Panc1 (cell line): ENCODE measurements around the gene CAMKK1. TPM values are rescaled to one million over a fixed set of nuclear protein-coding genes. Genes with fewer than 3 reads are reported as not detected.
"Not testable (repeated sequence)": the region's sequence is repeated elsewhere in the genome, so short reads cannot be mapped to it uniquely, and the experiment has no call there.

Experiments
- ATAC-seq: fragments of 200-7000 bp; cut with Tn5 transposase; 2 replicates; pipeline ENCODE4 v1.9.1; 2020; ENCODE audit warnings: mild to moderate bottlenecking, moderate library complexity
- BruUV-seq: library from RNA; stranded (reverse); fragments of 400-500 nt; replicated peaks from 2 replicates; lab custom pipeline; 2021; lab: Mats Ljungman, UMichigan
- CTCF ChIA-PET: fragments of 300-600 bp; sonication (Branson Sonifier 250); formaldehyde crosslinking; loops from one replicate; lab custom pipeline; 2022; ENCODE audit warnings: antibody characterized with exemption; lab: Charles Lee
- POLR2A ChIA-PET: fragments of 300-600 bp; sonication (Branson Sonifier 250); formaldehyde crosslinking; loops from one replicate; lab custom pipeline; 2022; ENCODE audit warnings: antibody characterized with exemption; lab: Charles Lee
- DNase-seq: peaks from one replicate; pipeline ENCODE4 v3.0.0-alpha.2; 2010; ENCODE audit warnings: low read depth, low spot score
- H3K27ac ChIP-seq: 2 replicates; pipeline ENCODE4 v1.5.1; 2011; ENCODE audit warnings: mild to moderate bottlenecking, low read length, inconsistent platforms
- H3K27me3 ChIP-seq: fragments of 200-500 bp; sonication (Bioruptor generic); 2 replicates; pipeline ENCODE4 v1.6.0; 2014; ENCODE audit warnings: low read length, inconsistent platforms; ENCODE audit not compliant: control insufficient read depth, insufficient read depth
- H3K36me3 ChIP-seq: fragments of 200-500 bp; sonication (Bioruptor generic); 2 replicates; pipeline ENCODE4 v1.5.1; 2014; ENCODE audit warnings: inconsistent platforms, mild to moderate bottlenecking, low read length, moderate library complexity; ENCODE audit not compliant: control insufficient read depth, insufficient read depth
- H3K4me1 ChIP-seq: 2 replicates; pipeline ENCODE4 v1.5.1; 2011; ENCODE audit warnings: inconsistent platforms, mild to moderate bottlenecking, low read length, moderate library complexity; ENCODE audit not compliant: control insufficient read depth, insufficient read depth
- H3K4me3 ChIP-seq, 2 experiments: 2 replicates each; pipeline ENCODE4 v1.5.1; 2011 to 2012; ENCODE audit warnings: low read depth in 2 of 2, low read length in 2 of 2, mild to moderate bottlenecking in 2 of 2, inconsistent platforms in 1 of 2, moderate library complexity in 1 of 2
- H3K9me3 ChIP-seq: fragments of 200-500 bp; sonication (Bioruptor generic); 2 replicates; pipeline ENCODE4 v1.5.1; 2014; ENCODE audit warnings: low read depth, mild to moderate bottlenecking, inconsistent platforms, low read length, moderate library complexity; ENCODE audit not compliant: control insufficient read depth, insufficient read depth
- POLR2AphosphoS5 ChIP-seq: IDR thresholded peaks from 2 replicates; pipeline ENCODE4 v1.6.1; 2012; ENCODE audit warnings: mild to moderate bottlenecking, low read depth, low read length, moderate library complexity
- SIN3A ChIP-seq: IDR thresholded peaks from 2 replicates; pipeline ENCODE4 v1.6.1; 2012; ENCODE audit warnings: low read depth, mild to moderate bottlenecking, low read length, moderate library complexity, borderline replicate concordance; ENCODE audit not compliant: insufficient read depth
- TCF7L2 ChIP-seq: IDR thresholded peaks from 2 replicates; pipeline ENCODE4 v1.6.1; 2011; ENCODE audit warnings: mild to moderate bottlenecking, low read depth, low read length, inconsistent platforms
- in situ Hi-C: cut with HindIII; loops from 2 replicates; pipeline ENCODE4 v1.10.0; 2016; ENCODE audit warnings: low sequenced_read_pairs, low pct_unique_long_range_greater_than_20kb
- intact Hi-C: fragments of 100-400 bp; cut with micrococcal nuclease; formaldehyde crosslinking; loops from one replicate; pipeline ENCODE4 v1.10.0; 2022; ENCODE audit not compliant: unreplicated experiment
- total RNA-seq: library from RNA; stranded (reverse); gene quantifications from one replicate; pipeline ENCODE4 v1.2.1, GENCODE V29; 2021; ENCODE audit not compliant: unreplicated experiment
- TF ChIP-seq, protein P1 (sequence below): fragments of 450-650 bp; IDR thresholded peaks from 2 replicates; pipeline ENCODE4 v1.5.1; 2017; ENCODE audit warnings: mild to moderate bottlenecking
- TF ChIP-seq, protein P2 (sequence below), 2 experiments: IDR thresholded peaks; 2 replicates each; pipeline ENCODE4 v1.6.1; 2011 to 2012; ENCODE audit warnings: low read depth in 2 of 2, control low read depth in 1 of 2, low read length in 1 of 2, mild to moderate bottlenecking in 1 of 2, moderate library complexity in 1 of 2; ENCODE audit not compliant: insufficient read depth in 1 of 2

Gene CAMKK1
- total RNA-seq, 1 experiment from 2014 or later, result 6.7 TPM

DNA sequence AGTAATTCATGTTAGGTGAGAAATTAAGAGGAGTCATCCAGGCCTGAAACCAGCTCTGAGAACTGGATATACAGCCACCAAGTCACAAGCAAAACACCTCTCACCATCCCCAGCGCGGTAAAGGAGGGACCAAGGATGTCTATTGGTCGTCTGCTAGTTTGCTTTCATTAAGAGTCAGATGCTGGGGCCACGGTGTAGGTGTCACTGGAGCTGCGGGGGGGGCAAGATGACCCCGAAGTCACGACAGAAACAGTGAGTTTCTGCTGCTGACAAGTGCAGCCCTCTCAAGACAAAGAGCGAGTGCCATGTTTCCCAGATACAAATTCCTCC, 47.6 kb downstream of the CAMKK1 start:
- no peak for DNase-seq
- TF ChIP-seq SIN3A (no peak), TCF7L2 (no peak), POLR2AphosphoS5 (no peak)
- TF ChIP-seq, protein P1, sequence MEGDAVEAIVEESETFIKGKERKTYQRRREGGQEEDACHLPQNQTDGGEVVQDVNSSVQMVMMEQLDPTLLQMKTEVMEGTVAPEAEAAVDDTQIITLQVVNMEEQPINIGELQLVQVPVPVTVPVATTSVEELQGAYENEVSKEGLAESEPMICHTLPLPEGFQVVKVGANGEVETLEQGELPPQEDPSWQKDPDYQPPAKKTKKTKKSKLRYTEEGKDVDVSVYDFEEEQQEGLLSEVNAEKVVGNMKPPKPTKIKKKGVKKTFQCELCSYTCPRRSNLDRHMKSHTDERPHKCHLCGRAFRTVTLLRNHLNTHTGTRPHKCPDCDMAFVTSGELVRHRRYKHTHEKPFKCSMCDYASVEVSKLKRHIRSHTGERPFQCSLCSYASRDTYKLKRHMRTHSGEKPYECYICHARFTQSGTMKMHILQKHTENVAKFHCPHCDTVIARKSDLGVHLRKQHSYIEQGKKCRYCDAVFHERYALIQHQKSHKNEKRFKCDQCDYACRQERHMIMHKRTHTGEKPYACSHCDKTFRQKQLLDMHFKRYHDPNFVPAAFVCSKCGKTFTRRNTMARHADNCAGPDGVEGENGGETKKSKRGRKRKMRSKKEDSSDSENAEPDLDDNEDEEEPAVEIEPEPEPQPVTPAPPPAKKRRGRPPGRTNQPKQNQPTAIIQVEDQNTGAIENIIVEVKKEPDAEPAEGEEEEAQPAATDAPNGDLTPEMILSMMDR, result no peak
- TF ChIP-seq, protein P2, sequence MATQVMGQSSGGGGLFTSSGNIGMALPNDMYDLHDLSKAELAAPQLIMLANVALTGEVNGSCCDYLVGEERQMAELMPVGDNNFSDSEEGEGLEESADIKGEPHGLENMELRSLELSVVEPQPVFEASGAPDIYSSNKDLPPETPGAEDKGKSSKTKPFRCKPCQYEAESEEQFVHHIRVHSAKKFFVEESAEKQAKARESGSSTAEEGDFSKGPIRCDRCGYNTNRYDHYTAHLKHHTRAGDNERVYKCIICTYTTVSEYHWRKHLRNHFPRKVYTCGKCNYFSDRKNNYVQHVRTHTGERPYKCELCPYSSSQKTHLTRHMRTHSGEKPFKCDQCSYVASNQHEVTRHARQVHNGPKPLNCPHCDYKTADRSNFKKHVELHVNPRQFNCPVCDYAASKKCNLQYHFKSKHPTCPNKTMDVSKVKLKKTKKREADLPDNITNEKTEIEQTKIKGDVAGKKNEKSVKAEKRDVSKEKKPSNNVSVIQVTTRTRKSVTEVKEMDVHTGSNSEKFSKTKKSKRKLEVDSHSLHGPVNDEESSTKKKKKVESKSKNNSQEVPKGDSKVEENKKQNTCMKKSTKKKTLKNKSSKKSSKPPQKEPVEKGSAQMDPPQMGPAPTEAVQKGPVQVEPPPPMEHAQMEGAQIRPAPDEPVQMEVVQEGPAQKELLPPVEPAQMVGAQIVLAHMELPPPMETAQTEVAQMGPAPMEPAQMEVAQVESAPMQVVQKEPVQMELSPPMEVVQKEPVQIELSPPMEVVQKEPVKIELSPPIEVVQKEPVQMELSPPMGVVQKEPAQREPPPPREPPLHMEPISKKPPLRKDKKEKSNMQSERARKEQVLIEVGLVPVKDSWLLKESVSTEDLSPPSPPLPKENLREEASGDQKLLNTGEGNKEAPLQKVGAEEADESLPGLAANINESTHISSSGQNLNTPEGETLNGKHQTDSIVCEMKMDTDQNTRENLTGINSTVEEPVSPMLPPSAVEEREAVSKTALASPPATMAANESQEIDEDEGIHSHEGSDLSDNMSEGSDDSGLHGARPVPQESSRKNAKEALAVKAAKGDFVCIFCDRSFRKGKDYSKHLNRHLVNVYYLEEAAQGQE (IDR thresholded peaks at IDR 0.05; ENCODE audit: insufficient read depth in 1 of 2, low read depth in 2 of 2, low read length in 1 of 2), result no peak
- Histone ChIP-seq H3K4me1 (peaks cover 8% of the 10 kb centered on the region), H3K27me3 (no peaks in the 10 kb centered on the region), H3K27ac (peak overlapping the region; percentile 70), H3K36me3 (peaks cover 3% of the 10 kb centered on the region; the same call in 1 of the 2 replicates), H3K9me3 (no peaks in the 10 kb centered on the region), H3K4me3 (peak overlapping the region; percentile 69 to 73)
- in situ Hi-C loops (no loop called here), intact Hi-C loops (no loop called here)
- BruUV-seq, result TSS peak; percentile 80
- ChIA-PET POLR2A (no interaction called here), CTCF (interaction anchor here (1.5 kb wide), 1 partner anchor 113 kb away, joined by 5 read pairs; no protein-coding TSS in a partner anchor)
- no peak; the same call in 1 of the 2 replicates for ATAC-seq

DNA sequence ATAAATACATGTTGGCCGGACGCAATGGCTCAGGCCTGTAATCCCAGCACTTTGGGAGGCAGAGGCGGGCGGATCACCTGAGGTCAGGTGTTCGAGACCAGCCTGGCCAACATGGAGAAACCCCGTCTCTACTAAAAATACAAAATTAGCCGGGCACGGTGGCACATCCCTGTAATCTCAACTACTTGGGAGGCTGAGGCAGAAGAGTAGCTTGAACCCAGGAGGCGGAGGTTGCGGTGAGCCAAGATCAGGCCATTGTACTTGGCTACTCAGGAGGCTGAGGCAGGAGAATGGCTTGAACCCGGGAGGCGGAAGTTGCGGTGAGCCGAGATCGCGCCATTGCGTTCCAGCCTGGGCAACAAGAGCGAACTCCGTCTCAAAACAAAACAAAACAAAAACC, 48.3 kb downstream of the CAMKK1 start:
- H3K36me3 ChIP-seq, POLR2A ChIA-PET, ATAC-seq, BruUV-seq, H3K9me3 ChIP-seq, intact Hi-C loops, H3K4me1 ChIP-seq, H3K27me3 ChIP-seq, H3K27ac ChIP-seq, in situ Hi-C loops, DNase-seq, CTCF ChIA-PET: not testable (repeated sequence)
- H3K4me3 ChIP-seq, result peak overlapping the region in 1 of 2 experiments; percentile 69; a peak in 2 of 4 replicates

DNA sequence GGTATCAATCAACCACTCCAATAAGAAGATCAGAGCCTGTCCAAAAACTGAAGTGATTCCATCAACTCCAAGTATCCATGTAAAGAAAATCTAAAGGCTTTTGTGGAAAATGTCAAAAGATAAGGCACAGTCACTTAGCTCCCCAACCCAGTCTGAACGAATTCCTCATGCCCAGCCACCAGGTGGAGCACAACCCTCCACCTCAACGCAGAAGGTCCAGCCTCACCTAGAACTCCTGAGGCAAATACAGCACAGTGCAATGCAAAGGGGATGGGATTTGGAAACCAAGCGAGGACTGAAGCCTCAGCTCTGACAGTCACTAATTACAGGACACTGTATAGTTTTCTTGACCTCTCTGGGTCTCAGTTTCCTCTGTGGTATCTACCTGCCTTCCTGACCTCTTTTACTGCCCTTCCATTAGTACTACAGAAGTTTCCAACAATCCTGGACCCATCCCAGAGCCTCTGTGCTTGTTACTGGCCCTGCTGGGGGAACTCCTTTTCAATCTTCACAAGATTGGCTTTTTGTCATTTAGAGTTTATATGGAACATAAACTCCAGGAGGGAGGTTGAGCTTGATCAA, 48.8 kb downstream of the CAMKK1 start:
- BruUV-seq, result no TSS peak
- DNase-seq (no peak), ATAC-seq (0 out of 2 replicates have a peak, but pooled peaks have one; percentile 50)
- CTCF ChIA-PET, result interaction anchor here (1.0 to 1.2 kb wide), 3 partner anchors 26 to 106 kb away, joined by 3 to 4 read pairs (median 4); no protein-coding TSS in a partner anchor
- TF ChIP-seq SIN3A (no peak), TCF7L2 (no peak), POLR2AphosphoS5 (no peak)
- TF ChIP-seq, protein P1, result peak; percentile 86
- TF ChIP-seq, protein P2 (IDR thresholded peaks at IDR 0.05; ENCODE audit: insufficient read depth in 1 of 2, low read depth in 2 of 2, low read length in 1 of 2), result no peak
- Histone ChIP-seq H3K27me3 (no peaks in the 10 kb centered on the region), H3K9me3 (no peaks in the 10 kb centered on the region), H3K4me1 (peaks cover 8% of the 10 kb centered on the region), H3K4me3 (no peak overlapping the region), H3K36me3 (peaks cover 9% of the 10 kb centered on the region; the same call in 1 of the 2 replicates), H3K27ac (no peak overlapping the region)
- in situ Hi-C loops (no loop called here), intact Hi-C loops (no loop called here)
- POLR2A ChIA-PET, result no interaction called here
